HCT116 (cell line): ENCODE results near the gene KIF1A. TPM values are rescaled to one million over a fixed set of nuclear protein-coding genes. Genes with fewer than 3 reads are reported as not detected.

Experiments used
- ATAC-seq: fragments of 200-7000 bp; cut with Tn5 transposase; 2 replicates; pipeline ENCODE4 v1.9.1; 2020; ENCODE audit warnings: mild to moderate bottlenecking, moderate library complexity
- BruUV-seq: library from RNA; stranded (reverse); fragments of 400-500 nt; replicated peaks from 2 replicates; lab custom pipeline; 2021; lab: Mats Ljungman, UMichigan
- CTCF ChIA-PET: fragments of 300-600 bp; sonication (Branson Sonifier 250); formaldehyde crosslinking; loops from one replicate; lab custom pipeline; 2021; ENCODE audit warnings: antibody characterized with exemption; lab: Charles Lee
- POLR2A ChIA-PET: fragments of 300-600, 350-600 bp; sonication (Branson Sonifier 250); formaldehyde crosslinking; loops from one replicate; lab custom pipeline; 2021; ENCODE audit warnings: antibody characterized with exemption; lab: Charles Lee
- RAD21 ChIA-PET, 2 experiments: fragments of 300-600 bp; sonication (Branson Sonifier 250); formaldehyde crosslinking; loops; one replicate each; lab custom pipeline; 2023; ENCODE audit warnings: low total read pairs in 2 of 2; ENCODE audit not compliant: uncharacterized antibody in 2 of 2, unreplicated experiment in 2 of 2, low non-redundant PET in 1 of 2; lab: Charles Lee
- DNase-seq: peaks from one replicate; pipeline ENCODE4 v3.0.0-alpha.2; 2010; ENCODE audit warnings: low read depth, low spot score
- H2AFZ ChIP-seq: fragments of 200-600 bp; shearing (Covaris generic), sonication (generic); 2 replicates; pipeline ENCODE4 v1.6.1; 2017; ENCODE audit warnings: low read depth, mixed run types, mixed read lengths, antibody characterized with exemption, low read length; ENCODE audit not compliant: poor library complexity, severe bottlenecking
- H3K27ac ChIP-seq: 2 replicates; pipeline ENCODE4 v1.5.1; 2012; ENCODE audit warnings: low read depth, low read length
- H3K27me3 ChIP-seq: fragments of 200-600 bp; sonication (generic); 2 replicates; pipeline ENCODE4 v1.6.1; 2016; ENCODE audit warnings: mixed run types, low read length, mixed read lengths; ENCODE audit not compliant: insufficient read depth
- H3K36me3 ChIP-seq, 2 experiments: fragments of 200-500 bp in 1 of 2; fragments of 200-600 bp in 1 of 2; sonication (Bioruptor generic) in 1 of 2; sonication (generic) in 1 of 2; 2 replicates each; pipeline versions ENCODE4 v1.5.1 to v1.6.1; 2014 to 2016; ENCODE audit warnings: low read length in 2 of 2, inconsistent platforms in 1 of 2, mixed read lengths in 1 of 2, mixed run types in 1 of 2; ENCODE audit not compliant: insufficient read depth in 2 of 2, control insufficient read depth in 1 of 2
- H3K4me1 ChIP-seq, 2 experiments: fragments of 200-600 bp in 1 of 2; sonication (generic) in 1 of 2; 2 replicates each; pipeline versions ENCODE4 v1.5.1 to v1.6.1; 2012 to 2017; ENCODE audit warnings: low read length in 2 of 2, inconsistent platforms in 1 of 2, mild to moderate bottlenecking in 1 of 2, mixed read lengths in 1 of 2, mixed run types in 1 of 2, moderate library complexity in 1 of 2; ENCODE audit not compliant: insufficient read depth in 2 of 2, control insufficient read depth in 1 of 2
- H3K4me2 ChIP-seq: fragments of 200-600 bp; sonication (generic); 2 replicates; pipeline ENCODE4 v1.6.1; 2017; ENCODE audit warnings: mixed run types, low read length, mixed read lengths
- H3K4me3 ChIP-seq, 2 experiments: fragments of 200-600 bp in 1 of 2; sonication (generic) in 1 of 2; replicated peaks in 1 of 2; 2 replicates each; pipeline ENCODE4 v1.5.1; 2011 to 2016; ENCODE audit warnings: low read length in 2 of 2, control low read depth in 1 of 2, low read depth in 1 of 2, mild to moderate bottlenecking in 1 of 2, mixed read lengths in 1 of 2, mixed run types in 1 of 2
- H3K79me2 ChIP-seq: fragments of 200-600 bp; sonication (generic); 2 replicates; pipeline ENCODE4 v1.6.1; 2017; ENCODE audit warnings: mild to moderate bottlenecking, mixed run types, low read length, moderate library complexity, mixed read lengths; ENCODE audit not compliant: insufficient read depth
- H3K9ac ChIP-seq: fragments of 200-600 bp; sonication (generic); 2 replicates; pipeline ENCODE4 v1.6.1; 2016; ENCODE audit warnings: low read length, mixed read lengths
- H3K9me2 ChIP-seq: fragments of 200-600 bp; sonication (generic), shearing (Covaris generic); 2 replicates; pipeline ENCODE4 v1.6.1; 2017; ENCODE audit warnings: mixed run types, mild to moderate bottlenecking, moderate library complexity; ENCODE audit not compliant: insufficient read depth
- H3K9me3 ChIP-seq, 2 experiments: fragments of 200-500 bp in 1 of 2; fragments of 200-600 bp in 1 of 2; sonication (Bioruptor generic) in 1 of 2; sonication (generic) in 1 of 2; 2 replicates each; pipeline ENCODE4 v1.6.1; 2014 to 2017; ENCODE audit warnings: low read length in 2 of 2, mixed read lengths in 2 of 2, inconsistent platforms in 1 of 2, low read depth in 1 of 2, mild to moderate bottlenecking in 1 of 2, mixed run types in 1 of 2, moderate library complexity in 1 of 2; ENCODE audit not compliant: control insufficient read depth in 1 of 2, insufficient read depth in 1 of 2
- H4K20me1 ChIP-seq: fragments of 200-600 bp; sonication (generic), shearing (Covaris generic); 2 replicates; pipeline ENCODE4 v1.6.1; 2017; ENCODE audit warnings: mixed run types, mild to moderate bottlenecking, moderate library complexity; ENCODE audit not compliant: insufficient read depth
- CEBPB ChIP-seq: IDR thresholded peaks from 2 replicates; pipeline ENCODE4 v1.6.1; 2012; ENCODE audit warnings: low read depth
- CTCF ChIP-seq, 3 experiments: fragments of 200-600 bp in 1 of 3; sonication (generic) in 1 of 3; IDR thresholded peaks in 2 of 3; conservative IDR thresholded peaks in 1 of 3; 2 replicates each; pipeline ENCODE4 v1.5.1; 2012 to 2017; ENCODE audit warnings: low read depth in 2 of 3, low read length in 2 of 3, antibody characterized with exemption in 1 of 3, borderline replicate concordance in 1 of 3, control low read depth in 1 of 3, mild to moderate bottlenecking in 1 of 3, mixed read lengths in 1 of 3, mixed run types in 1 of 3, moderate library complexity in 1 of 3; ENCODE audit not compliant: insufficient read depth in 1 of 3
- EGR1 ChIP-seq: IDR thresholded peaks from 2 replicates; pipeline ENCODE4 v1.6.1; 2012; ENCODE audit warnings: low read depth
- ELF1 ChIP-seq: IDR thresholded peaks from 2 replicates; pipeline ENCODE4 v1.6.1; 2012; ENCODE audit warnings: low read depth, borderline replicate concordance
- EZH2 ChIP-seq: fragments of 200-600 bp; sonication (generic); IDR thresholded peaks from 2 replicates; pipeline ENCODE4 v1.6.1; 2017; ENCODE audit warnings: antibody characterized with exemption, mixed run types
- EZH2phosphoT487 ChIP-seq: fragments of 200-600 bp; IDR thresholded peaks from 2 replicates; pipeline ENCODE4 v1.6.1; 2018; ENCODE audit warnings: antibody characterized with exemption, borderline replicate concordance
- FOSL1 ChIP-seq: IDR thresholded peaks from 2 replicates; pipeline ENCODE4 v1.6.1; 2012; ENCODE audit warnings: low read depth
- JUND ChIP-seq: IDR thresholded peaks from 2 replicates; pipeline ENCODE4 v1.6.1; 2012
- MAX ChIP-seq: IDR thresholded peaks from 2 replicates; pipeline ENCODE4 v1.6.1; 2012
- POLR2A ChIP-seq: IDR thresholded peaks from 2 replicates; pipeline ENCODE4 v1.7.0; 2011; ENCODE audit warnings: borderline replicate concordance; ENCODE audit not compliant: insufficient read depth, insufficient read length; ENCODE audit errors: extremely low read depth
- POLR2AphosphoS5 ChIP-seq: IDR thresholded peaks from 2 replicates; pipeline ENCODE4 v1.6.1; 2011; ENCODE audit warnings: mild to moderate bottlenecking, low read depth, low read length, moderate library complexity
- RAD21 ChIP-seq: IDR thresholded peaks from 2 replicates; pipeline ENCODE4 v1.6.1; 2012; ENCODE audit warnings: low read depth, mild to moderate bottlenecking
- SIN3A ChIP-seq: IDR thresholded peaks from 2 replicates; pipeline ENCODE4 v1.6.1; 2012; ENCODE audit warnings: low read depth
- SP1 ChIP-seq: IDR thresholded peaks from 2 replicates; pipeline ENCODE4 v1.6.1; 2012; ENCODE audit warnings: low read depth
- SRF ChIP-seq: IDR thresholded peaks from 2 replicates; pipeline ENCODE4 v1.6.1; 2012; ENCODE audit warnings: low read depth
- TCF7L2 ChIP-seq: IDR thresholded peaks from 2 replicates; pipeline ENCODE4 v1.7.0; 2011; ENCODE audit warnings: borderline replicate concordance, inconsistent platforms; ENCODE audit not compliant: insufficient read depth, insufficient read length; ENCODE audit errors: extremely low read depth
- YY1 ChIP-seq: IDR thresholded peaks from 2 replicates; pipeline ENCODE4 v1.6.1; 2011; ENCODE audit warnings: low read length, low read depth, moderate library complexity, mild to moderate bottlenecking; ENCODE audit not compliant: insufficient replicate concordance; ENCODE audit errors: extremely low read depth
- ZFX ChIP-seq: fragments of 450-650 bp; IDR thresholded peaks from 2 replicates; pipeline ENCODE4 v1.6.1; 2017
- ZNF274 ChIP-seq: fragments of 200-500 bp; sonication (Bioruptor generic); IDR thresholded peaks from 2 replicates; pipeline ENCODE4 v1.6.1; 2014; ENCODE audit warnings: mild to moderate bottlenecking, low read depth, low read length, inconsistent platforms
- intact Hi-C: fragments of 100-400 bp; cut with micrococcal nuclease; formaldehyde crosslinking; loops from 2 replicates; pipeline ENCODE4 v1.10.0; 2022
- total RNA-seq: library from RNA; stranded (reverse); gene quantifications from one replicate; pipeline ENCODE4 v1.2.1, GENCODE V29; 2021; ENCODE audit not compliant: unreplicated experiment

Gene KIF1A
- total RNA-seq, 1 experiment from 2014 or later, result 0.27 TPM

GRCh38 chr2:240816584-240817495 is 3.2 kb downstream of the KIF1A start:
- Histone ChIP-seq H3K27ac (no peak overlapping the region), H3K4me2 (no peak overlapping the region), H3K4me3 (no peak overlapping the region), H3K9ac (no peak overlapping the region), H2AFZ (no peak overlapping the region), H3K36me3 (no peaks in the 10 kb centered on the region), H3K79me2 (no peaks in the 10 kb centered on the region), H3K9me3 (peaks cover 4 to 7% of the 10 kb centered on the region in 2 experiments; a peak in 2 of 4 replicates)
- RAD21 ChIA-PET, result no interaction called here
- no peak for DNase-seq
- no peak for ATAC-seq
- CTCF ChIA-PET, result no interaction called here
- BruUV-seq, result no TSS peak
- TF ChIP-seq CEBPB, result no peak
- no peak for TF ChIP-seq SRF
- no peak for TF ChIP-seq FOSL1
- TF ChIP-seq RAD21, result no peak
- no peak for TF ChIP-seq CTCF (IDR thresholded peaks at IDR 0.05 in 2 of 3, conservative IDR thresholded peaks at IDR 0.05 in 1 of 3; ENCODE audit: borderline replicate concordance in 1 of 3, insufficient read depth in 1 of 3, low read depth in 2 of 3, low read length in 2 of 3)
- TF ChIP-seq MAX, result no peak
- TF ChIP-seq POLR2A, result no peak
- TF ChIP-seq EZH2phosphoT487, result no peak
- TF ChIP-seq JUND, result no peak
- no peak for TF ChIP-seq SIN3A
- no peak for TF ChIP-seq SP1
- TF ChIP-seq POLR2AphosphoS5, result no peak
- TF ChIP-seq YY1, result no peak
- TF ChIP-seq ZFX, result no peak
- no peak for TF ChIP-seq ELF1
- TF ChIP-seq ZNF274, result no peak
- TF ChIP-seq EGR1, result no peak
- TF ChIP-seq TCF7L2, result no peak
- no peak for TF ChIP-seq EZH2
- TF ChIP-seq, all 23 proteins: peak for 0
- POLR2A ChIA-PET, result no interaction called here
- intact Hi-C loops, result no loop called here
- no peaks in the 10 kb centered on the region for H3K9me2 ChIP-seq
- no peaks in the 10 kb centered on the region for H3K4me1 ChIP-seq
- no peaks in the 10 kb centered on the region for H4K20me1 ChIP-seq
- H3K27me3 ChIP-seq, result no peaks in the 10 kb centered on the region
